ENCODE results near the gene RTN4RL2.

The RTN4RL2 gene

GRCh38 chr11:57500926-57501325 lies 40.6 kb downstream of the RTN4RL2 start:
- FAIRE-seq, result no peak

- FAIRE-seq, result no peak
These were observed 41.6 kb downstream of the RTN4RL2 start for GRCh38 chr11:57501953-57502352.

GRCh38 chr11:57502376-57502775 lies 42.0 kb downstream of the RTN4RL2 start:
- FAIRE-seq, result no peak

- no peak for FAIRE-seq
These were observed 42.5 kb downstream of the RTN4RL2 start for GRCh38 chr11:57502870-57503269.

GRCh38 chr11:57504511-57504910 lies 44.2 kb downstream of the RTN4RL2 start:
- no peak for FAIRE-seq

GRCh38 chr11:57506522-57506921 lies 46.2 kb downstream of the RTN4RL2 start:
- no peak for FAIRE-seq

- no peak for FAIRE-seq
These were observed 48.2 kb downstream of the RTN4RL2 start for GRCh38 chr11:57508341-57509170.

GRCh38 chr11:57511741-57512430 lies 51.6 kb downstream of the RTN4RL2 start:
- no peak for FAIRE-seq

GRCh38 chr11:57512646-57513451 lies 52.5 kb downstream of the RTN4RL2 start:
- FAIRE-seq, result no peak

GRCh38 chr11:57513452-57513795 lies 53.1 kb downstream of the RTN4RL2 start:
- FAIRE-seq, result no peak

- FAIRE-seq, result no peak
These were observed 53.7 kb downstream of the RTN4RL2 start for GRCh38 chr11:57513911-57514537.

GRCh38 chr11:57514538-57515331 lies 54.4 kb downstream of the RTN4RL2 start:
- FAIRE-seq, result no peak

- FAIRE-seq, result no peak
These were observed 55.2 kb downstream of the RTN4RL2 start, which contains the start of gene SLC43A1 for GRCh38 chr11:57515332-57516060. Gene SLC43A1, minus strand, starts transcription at chr11:57515702. Its CDS starts 1,591 bp downstream, at chr11:57514111.

- no peak for FAIRE-seq
These were observed 55.7 kb downstream of the RTN4RL2 start for GRCh38 chr11:57516061-57516443.

- no peak for FAIRE-seq
These were observed 60.8 kb downstream of the RTN4RL2 start for GRCh38 chr11:57521116-57521515.

- FAIRE-seq, result no peak
These were observed 63.1 kb downstream of the RTN4RL2 start for GRCh38 chr11:57523419-57523818.
